ENCODE results near the gene NEU3.
"Not testable (repeated sequence)": the region's sequence is repeated elsewhere in the genome, so short reads cannot be mapped to it uniquely, and the experiment has no call there.

Gene NEU3

GRCh38 chr11:75031771-75032549 is 43.2 kb downstream of the NEU3 start:
- peak; percentile 42 for DNase-seq

GRCh38 chr11:75032550-75032935 is 43.8 kb downstream of the NEU3 start:
- DNase-seq = no peak

GRCh38 chr11:75033916-75034315 is 45.2 kb downstream of the NEU3 start:
- DNase-seq = no peak

GRCh38 chr11:75035256-75035655 is 46.5 kb downstream of the NEU3 start:
- no peak for DNase-seq

GRCh38 chr11:75035911-75036565 is 47.3 kb downstream of the NEU3 start:
- DNase-seq = no peak

- DNase-seq = no peak
These were observed 51.5 kb downstream of the NEU3 start for GRCh38 chr11:75040167-75040770.

GRCh38 chr11:75041263-75041662 is 52.5 kb downstream of the NEU3 start:
- DNase-seq = no peak

GRCh38 chr11:75041821-75042220 is 53.1 kb downstream of the NEU3 start:
- not testable (repeated sequence) for DNase-seq

- DNase-seq = not testable (repeated sequence)
These were observed 55.8 kb downstream of the NEU3 start for GRCh38 chr11:75044381-75045170.

- not testable (repeated sequence) for DNase-seq
These were observed 57.9 kb downstream of the NEU3 start for GRCh38 chr11:75046668-75047067.

- DNase-seq = no peak
These were observed 58.5 kb downstream of the NEU3 start for GRCh38 chr11:75047191-75047590.

GRCh38 chr11:75049501-75050266 is 61.0 kb downstream of the NEU3 start:
- DNase-seq = not testable (repeated sequence)

- no peak for DNase-seq
These were observed 61.8 kb downstream of the NEU3 start for GRCh38 chr11:75050516-75050915.

- DNase-seq = no peak
These were observed 62.3 kb downstream of the NEU3 start for GRCh38 chr11:75051043-75051442.

GRCh38 chr11:75052457-75052856 is 63.7 kb downstream of the NEU3 start:
- DNase-seq = no peak

GRCh38 chr11:75055511-75055910 is 66.8 kb downstream of the NEU3 start:
- no peak for DNase-seq

- no peak for DNase-seq
These were observed 68.1 kb downstream of the NEU3 start for GRCh38 chr11:75056814-75057213.

- no peak for DNase-seq
These were observed 70.6 kb downstream of the NEU3 start for GRCh38 chr11:75059299-75059698.

- no peak for DNase-seq
These were observed 75.1 kb downstream of the NEU3 start for GRCh38 chr11:75063741-75064314.

- DNase-seq = no peak
These were observed 77.3 kb downstream of the NEU3 start for GRCh38 chr11:75066061-75066460.
